IMR-90 (cell line): ENCODE measurements around the gene TTC38. TPM values are rescaled to one million over a fixed set of nuclear protein-coding genes. Genes with fewer than 3 reads are reported as not detected.

Experiments used
- ATAC-seq: fragments of 200-7000 bp; cut with Tn5 transposase; 2 replicates; pipeline ENCODE4 v1.9.1; 2020; ENCODE audit warnings: low read depth, mild to moderate bottlenecking, moderate library complexity
- BruUV-seq: library from RNA; stranded (reverse); fragments of 400-500 nt; replicated peaks from 2 replicates; lab custom pipeline; 2021; lab: Mats Ljungman, UMichigan
- CTCF ChIA-PET: fragments of 300-600 bp; formaldehyde crosslinking; extraction: SDS; loops from one replicate; lab custom pipeline; 2021; ENCODE audit warnings: antibody characterized with exemption; lab: Yijun Ruan, JAX
- POLR2A ChIA-PET: fragments of 300-600 bp; sonication (Branson Sonifier 250); formaldehyde crosslinking; loops from one replicate; lab custom pipeline; 2022; ENCODE audit warnings: antibody characterized with exemption; ENCODE audit not compliant: unreplicated experiment; lab: Charles Lee
- DNase-seq: peaks from one replicate; pipeline ENCODE4 v3.0.0; 2013
- H2AFZ ChIP-seq: replicated peaks from 2 replicates; pipeline ENCODE3; 2013; ENCODE audit warnings: low read length, mild to moderate bottlenecking; ENCODE audit not compliant: poor library complexity
- H2AK5ac ChIP-seq: 2 replicates; pipeline ENCODE4 v1.6.1; 2013; ENCODE audit warnings: low read depth, low read length, inconsistent platforms
- H2AK9ac ChIP-seq: replicated peaks from 2 replicates; pipeline ENCODE3; 2013; ENCODE audit warnings: mild to moderate bottlenecking, low read depth, low read length, moderate library complexity; ENCODE audit not compliant: poor library complexity
- H2BK120ac ChIP-seq: 2 replicates; pipeline ENCODE4 v1.6.1; 2013; ENCODE audit warnings: low read depth, low read length, inconsistent platforms
- H2BK15ac ChIP-seq: 3 replicates; pipeline ENCODE4 v1.6.1; 2013; ENCODE audit warnings: low read depth, low read length, inconsistent platforms
- H2BK20ac ChIP-seq: 2 replicates; pipeline ENCODE4 v1.6.1; 2013; ENCODE audit warnings: low read depth, mild to moderate bottlenecking, inconsistent platforms, low read length, moderate library complexity
- H2BK5ac ChIP-seq: 2 replicates; pipeline ENCODE4 v1.6.1; 2013; ENCODE audit warnings: mild to moderate bottlenecking, low read depth, low read length, inconsistent platforms; ENCODE audit not compliant: poor library complexity, severe bottlenecking
- H3K14ac ChIP-seq: replicated peaks from 2 replicates; pipeline ENCODE4 v1.6.1; 2013; ENCODE audit warnings: low read depth, low read length, inconsistent platforms
- H3K18ac ChIP-seq: 2 replicates; pipeline ENCODE4 v1.6.1; 2013; ENCODE audit warnings: low read depth, low read length, control low read depth
- H3K23ac ChIP-seq: 2 replicates; pipeline ENCODE4 v1.6.1; 2013; ENCODE audit warnings: low read depth, low read length, inconsistent platforms
- H3K27ac ChIP-seq: 2 replicates; pipeline ENCODE4 v1.5.1; 2013; ENCODE audit warnings: mild to moderate bottlenecking, control low read depth, low read length; ENCODE audit not compliant: insufficient read depth
- H3K27me3 ChIP-seq: 2 replicates; pipeline ENCODE4 v1.6.1; 2013; ENCODE audit warnings: low read length; ENCODE audit not compliant: control insufficient read depth, insufficient read depth
- H3K36me3 ChIP-seq: 2 replicates; pipeline ENCODE4 v1.6.1; 2013; ENCODE audit warnings: low read length, mixed read lengths; ENCODE audit not compliant: control insufficient read depth, insufficient read depth
- H3K4ac ChIP-seq: 2 replicates; pipeline ENCODE4 v1.6.1; 2013; ENCODE audit warnings: low read depth, low read length, inconsistent platforms
- H3K4me1 ChIP-seq: 2 replicates; pipeline ENCODE4 v1.6.1; 2013; ENCODE audit warnings: low read length, mixed read lengths; ENCODE audit not compliant: control insufficient read depth, insufficient read depth
- H3K4me2 ChIP-seq: 2 replicates; pipeline ENCODE4 v1.6.1; 2013; ENCODE audit warnings: low read depth, mild to moderate bottlenecking, control low read depth, low read length, moderate library complexity
- H3K4me3 ChIP-seq: 2 replicates; pipeline ENCODE4 v1.5.1; 2013; ENCODE audit warnings: low read depth, mild to moderate bottlenecking, control low read depth, low read length, moderate library complexity; ENCODE audit not compliant: insufficient read depth
- H3K56ac ChIP-seq: 2 replicates; pipeline ENCODE4 v1.6.1; 2013; ENCODE audit warnings: low read length, inconsistent platforms; ENCODE audit not compliant: insufficient read depth; ENCODE audit errors: extremely low read depth
- H3K79me1 ChIP-seq, 2 experiments: 2 replicates each; pipeline ENCODE4 v1.6.1; 2013; ENCODE audit warnings: low read length in 2 of 2, inconsistent platforms in 1 of 2, low read depth in 1 of 2
- H3K9ac ChIP-seq: 2 replicates; pipeline ENCODE4 v1.6.1; 2013; ENCODE audit warnings: low read depth, low read length, control low read depth
- H3K9me1 ChIP-seq: 2 replicates; pipeline ENCODE4 v1.6.1; 2013; ENCODE audit warnings: low read length, inconsistent platforms; ENCODE audit not compliant: insufficient read depth
- H3K9me3 ChIP-seq: 2 replicates; pipeline ENCODE4 v1.6.1; 2013; ENCODE audit warnings: low read length; ENCODE audit not compliant: control insufficient read depth, insufficient read depth
- H4K20me1 ChIP-seq: 2 replicates; pipeline ENCODE4 v1.6.1; 2013; ENCODE audit warnings: low read length, inconsistent platforms; ENCODE audit not compliant: insufficient read depth
- H4K5ac ChIP-seq: 2 replicates; pipeline ENCODE4 v1.6.1; 2013; ENCODE audit warnings: mild to moderate bottlenecking, low read depth, low read length, control low read depth
- H4K8ac ChIP-seq, 2 experiments: 2 replicates each; pipeline ENCODE4 v1.6.1; 2013; ENCODE audit warnings: low read depth in 2 of 2, low read length in 2 of 2, control low read depth in 1 of 2, inconsistent platforms in 1 of 2
- H4K91ac ChIP-seq: 2 replicates; pipeline ENCODE4 v1.6.1; 2013; ENCODE audit warnings: low read depth, low read length, inconsistent platforms; ENCODE audit not compliant: insufficient read depth
- BHLHE40 ChIP-seq: fragments of 150-350 bp; IDR thresholded peaks from 2 replicates; pipeline ENCODE4 v1.6.1; 2016; ENCODE audit warnings: mild to moderate bottlenecking, low read depth, low read length
- CEBPB ChIP-seq: IDR thresholded peaks from 2 replicates; pipeline ENCODE4 v1.6.1; 2012; ENCODE audit warnings: low read depth, low read length, improper control_type of control experiment
- CHD1 ChIP-seq: IDR thresholded peaks from 2 replicates; pipeline ENCODE4 v1.6.1; 2012; ENCODE audit warnings: low read depth, low read length, improper control_type of control experiment
- ELK1 ChIP-seq: fragments of 150-350 bp; IDR thresholded peaks from 2 replicates; pipeline ENCODE4 v1.6.1; 2016; ENCODE audit warnings: low read depth, mild to moderate bottlenecking, low read length, moderate library complexity, borderline replicate concordance
- FOS ChIP-seq: fragments of 150-350 bp; IDR thresholded peaks from 2 replicates; pipeline ENCODE4 v1.6.1; 2016; ENCODE audit warnings: low read depth, low read length
- NFE2L2 ChIP-seq: fragments of 150-350 bp; IDR thresholded peaks from 2 replicates; pipeline ENCODE4 v1.6.1; 2016; ENCODE audit warnings: low read depth, mild to moderate bottlenecking, low read length
- RFX5 ChIP-seq: IDR thresholded peaks from 2 replicates; pipeline ENCODE4 v1.8.0; 2012; ENCODE audit warnings: low read depth, mild to moderate bottlenecking, low read length, moderate library complexity
- USF2 ChIP-seq: fragments of 150-350 bp; IDR thresholded peaks from 2 replicates; pipeline ENCODE4 v1.6.1; 2017; ENCODE audit warnings: mild to moderate bottlenecking, antibody characterized with exemption, low read length, low read depth
- WGBS, 2 experiments: methylation state at CpG; one replicate each; pipeline versions ENCODE4 v1.1.5 to v1.1.7; 2013; ENCODE audit warnings: missing lambda C conversion rate in 2 of 2; ENCODE audit not compliant: insufficient read length in 1 of 2; ENCODE audit errors: extremely low coverage in 2 of 2; 5-methylcytosine and 5-hydroxymethylcytosine counted together
- dilution Hi-C: fragments of 300-500 bp; cut with HindIII; formaldehyde crosslinking; loops from one replicate; pipeline ENCODE4 v1.14.3; 2018; ENCODE audit warnings: low sequenced_read_pairs; ENCODE audit not compliant: unreplicated experiment
- in situ Hi-C: fragments of 300-500 bp; cut with MboI; formaldehyde crosslinking; loops from 3 replicates; pipeline ENCODE4 v1.14.3; 2019; ENCODE audit warnings: low sequenced_read_pairs, inconsistent platforms, mixed read lengths
- intact Hi-C: fragments of 100-400 bp; cut with micrococcal nuclease; formaldehyde crosslinking; loops from 2 replicates; pipeline ENCODE4 v1.10.0; 2022
- polyA plus RNA-seq, 3 experiments: library from polyadenylated mRNA; depleted of rRNA; stranded (reverse); fragments of >200 nt; gene quantifications; 2 replicates each; pipeline ENCODE4 v1.2.3, GENCODE V29; 2012; ENCODE audit warnings: low replicate concordance in 1 of 3
- total RNA-seq: library from RNA; depleted of rRNA; stranded (reverse); fragments of >200 nt; gene quantifications from 2 replicates; pipeline ENCODE4 v1.2.3, GENCODE V29; 2012

TTC38 gene
- total and polyA plus RNA-seq, 2 of the 4 experiments (the other 2 are of a cell fraction), result 43.6 to 52.3 TPM

- Histone ChIP-seq H4K20me1 (no peaks in the 10 kb centered on the region), H3K4me3 (no peak within 1 kb of the TSS), H2BK5ac (no peak within 1 kb of the TSS), H3K36me3 (no peaks in the 10 kb centered on the region), H4K5ac (no peak within 1 kb of the TSS), H2BK120ac (no peak within 1 kb of the TSS), H3K79me1 (peaks cover 3 to 6% of the 10 kb centered on the region in 2 experiments; a peak in 3 of 4 replicates), H4K91ac (no peak within 1 kb of the TSS), H3K23ac (no peak within 1 kb of the TSS), H3K18ac (no peak within 1 kb of the TSS), H3K4ac (no peak within 1 kb of the TSS), H3K9me1 (0 out of 2 replicates have a peak, but pooled peaks cover under 1% of the 10 kb centered on the region), H2AK9ac (peak within 1 kb of the TSS; percentile 65), H3K9me3 (peaks cover 23% of the 10 kb centered on the region), H2AFZ (peak within 1 kb of the TSS; percentile 69), H3K4me2 (no peak within 1 kb of the TSS), H2AK5ac (no peak within 1 kb of the TSS), H3K27ac (no peak within 1 kb of the TSS), H3K14ac (no peak within 1 kb of the TSS), H2BK20ac (no peak within 1 kb of the TSS), H3K9ac (no peak within 1 kb of the TSS), H4K8ac (no peak within 1 kb of the TSS), H3K27me3 (peaks cover 32% of the 10 kb centered on the region), H3K56ac (no peak within 1 kb of the TSS), H3K4me1 (peaks cover under 1% of the 10 kb centered on the region; the same call in 1 of the 2 replicates), H2BK15ac (no peak within 1 kb of the TSS)
- DNase-seq, result no peak
- in situ Hi-C loops (no loop called here), intact Hi-C loops (no loop called here), dilution Hi-C loops (no loop called here)
- BruUV-seq, result no TSS peak
- TF ChIP-seq USF2 (no peak), CEBPB (no peak), RFX5 (no peak), FOS (no peak), NFE2L2 (no peak), BHLHE40 (no peak), ELK1 (no peak), CHD1 (no peak)
- ChIA-PET POLR2A (no interaction called here), CTCF (no interaction called here)
- 68% methylated on average over 7 of the region's 30 CpGs; no CpG with 5 or more reads in 1 of the 2 experiments for WGBS, 2 experiments
- ATAC-seq, result no peak
Observed at GRCh38 chr22:46263216-46263590, 4.6 kb upstream of the TTC38 start, which contains the start of gene PKDREJ. Gene PKDREJ (minus strand): TSS chr22:46263343. CDS start chr22:46263322, 21 bp downstream.
